NCI-H2081 treated with DMSO at 0.1 percent for 48 hours (cell line): ENCODE data around the gene DRAM2.
"Not testable (repeated sequence)": the region's sequence is repeated elsewhere in the genome, so short reads cannot be mapped to it uniquely, and the experiment has no call there.

ENCODE experiments used
- DNase-seq: peaks from one replicate; lab custom pipeline; 2025; lab: John Stamatoyannopoulos, UW

Gene DRAM2

DNA sequence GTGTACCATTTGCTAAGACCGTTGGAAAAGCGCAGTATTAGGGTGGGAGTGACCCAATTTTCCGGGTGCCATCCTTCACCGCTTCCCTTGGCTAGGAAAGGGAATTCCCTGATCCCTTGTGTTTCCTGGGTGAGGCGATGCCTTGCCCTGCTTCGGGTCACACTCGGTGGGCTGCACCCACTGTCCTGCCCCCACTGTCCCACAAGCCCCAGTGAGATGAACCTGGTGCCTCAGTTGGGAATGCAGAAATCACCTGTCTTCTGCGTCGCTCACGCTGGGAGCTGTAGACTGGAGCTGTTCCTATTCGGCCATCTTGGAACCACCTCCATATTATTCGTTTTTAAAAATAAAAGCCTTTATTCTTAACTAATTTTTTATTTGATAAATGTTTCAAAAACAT is 60.6 kb downstream of the DRAM2 start:
- not testable (repeated sequence) for DNase-seq

GRCh38 chr1:111077312-111077711 is 62.6 kb downstream of the DRAM2 start:
- not testable (repeated sequence) for DNase-seq
